Activated naive CD8-positive, alpha-beta T cell treated with anti-CD3 and anti-CD28 coated beads, Interleukin-2, amount 50 U/mL, for 24 hours (primary cell): ENCODE data around the gene ELK4.
A peak's percentile ranks its signal among the peaks of the same experiment; 100 is the strongest.

ENCODE experiments used
- ATAC-seq: fragments of 150-1000 bp; cut with Tn5 transposase; one replicate; pipeline ENCODE4 v1.10.0; 2021
- DNase-seq: peaks from one replicate; pipeline ENCODE4 v3.0.0; 2021
- H3K27ac Mint-ChIP-seq: one replicate; pipeline ENCODE4 v1.8.0; 2021; ENCODE audit warnings: mild to moderate bottlenecking, mixed read lengths
- H3K27me3 Mint-ChIP-seq: one replicate; pipeline ENCODE4 v1.8.0; 2021; ENCODE audit warnings: mixed read lengths
- H3K36me3 Mint-ChIP-seq: one replicate; pipeline ENCODE4 v1.8.0; 2021; ENCODE audit warnings: low read depth, mixed read lengths
- H3K4me1 Mint-ChIP-seq: one replicate; pipeline ENCODE4 v1.8.0; 2021; ENCODE audit warnings: mixed read lengths
- H3K4me3 Mint-ChIP-seq: one replicate; pipeline ENCODE4 v1.8.0; 2021; ENCODE audit warnings: mild to moderate bottlenecking, moderate library complexity, mixed read lengths
- H3K9me3 Mint-ChIP-seq: one replicate; pipeline ENCODE4 v1.8.0; 2021; ENCODE audit warnings: mixed read lengths

Gene ELK4

GRCh38 chr1:205578780-205579571 is 52.8 kb downstream of the ELK4 start:
- H3K4me1 Mint-ChIP-seq, result peaks cover 16% of the 10 kb centered on the region
- no peak overlapping the region for H3K4me3 Mint-ChIP-seq
- H3K36me3 Mint-ChIP-seq, result no peaks in the 10 kb centered on the region
- no peak for ATAC-seq
- no peaks in the 10 kb centered on the region for H3K9me3 Mint-ChIP-seq
- H3K27ac Mint-ChIP-seq, result no peak overlapping the region
- H3K27me3 Mint-ChIP-seq, result no peaks in the 10 kb centered on the region
- no peak for DNase-seq

DNA sequence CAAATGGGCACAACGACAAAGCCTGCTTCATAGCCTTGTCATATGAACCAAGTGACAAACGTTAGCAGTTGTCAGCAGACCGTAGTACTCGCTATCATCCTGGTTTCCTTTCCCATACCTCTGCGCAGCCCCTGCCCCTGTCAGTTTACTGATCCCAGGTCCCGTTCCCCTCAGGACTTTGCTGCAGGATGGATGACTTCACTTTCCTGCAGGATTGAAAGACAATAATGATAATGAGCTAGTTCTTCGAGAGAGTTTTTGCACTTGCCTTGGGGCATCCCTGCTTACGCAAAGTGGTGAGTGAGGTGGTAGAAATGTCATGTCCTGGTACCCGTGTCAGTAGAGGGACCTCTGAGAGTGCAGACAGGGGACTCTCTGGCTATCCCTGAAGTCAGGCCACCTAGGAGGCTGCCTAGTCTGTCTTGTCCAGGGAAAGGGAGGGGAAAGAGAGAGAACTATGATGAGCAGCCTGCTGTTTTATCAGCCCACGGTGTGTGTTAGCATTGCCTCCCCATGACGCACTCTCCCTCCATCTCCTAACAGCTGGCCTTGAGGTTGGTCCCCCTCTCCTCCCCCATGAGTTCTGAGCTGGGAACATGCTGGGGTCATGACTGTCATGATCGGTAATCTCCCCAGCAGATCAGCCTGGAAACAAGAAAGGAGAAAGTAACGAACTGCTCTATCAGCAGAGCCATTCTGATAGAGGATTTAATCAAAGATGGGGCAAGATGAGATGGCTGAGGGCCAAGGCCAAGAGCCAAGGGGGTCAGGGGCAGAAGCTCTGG is 53.7 kb downstream of the ELK4 start:
- no peaks in the 10 kb centered on the region for H3K27me3 Mint-ChIP-seq
- ATAC-seq (no peak), DNase-seq (no peak)
- no peaks in the 10 kb centered on the region for H3K36me3 Mint-ChIP-seq
- H3K4me3 Mint-ChIP-seq, result no peak overlapping the region
- H3K27ac Mint-ChIP-seq, result no peak overlapping the region
- H3K4me1 Mint-ChIP-seq, result peaks cover 16% of the 10 kb centered on the region
- H3K9me3 Mint-ChIP-seq, result no peaks in the 10 kb centered on the region

DNA sequence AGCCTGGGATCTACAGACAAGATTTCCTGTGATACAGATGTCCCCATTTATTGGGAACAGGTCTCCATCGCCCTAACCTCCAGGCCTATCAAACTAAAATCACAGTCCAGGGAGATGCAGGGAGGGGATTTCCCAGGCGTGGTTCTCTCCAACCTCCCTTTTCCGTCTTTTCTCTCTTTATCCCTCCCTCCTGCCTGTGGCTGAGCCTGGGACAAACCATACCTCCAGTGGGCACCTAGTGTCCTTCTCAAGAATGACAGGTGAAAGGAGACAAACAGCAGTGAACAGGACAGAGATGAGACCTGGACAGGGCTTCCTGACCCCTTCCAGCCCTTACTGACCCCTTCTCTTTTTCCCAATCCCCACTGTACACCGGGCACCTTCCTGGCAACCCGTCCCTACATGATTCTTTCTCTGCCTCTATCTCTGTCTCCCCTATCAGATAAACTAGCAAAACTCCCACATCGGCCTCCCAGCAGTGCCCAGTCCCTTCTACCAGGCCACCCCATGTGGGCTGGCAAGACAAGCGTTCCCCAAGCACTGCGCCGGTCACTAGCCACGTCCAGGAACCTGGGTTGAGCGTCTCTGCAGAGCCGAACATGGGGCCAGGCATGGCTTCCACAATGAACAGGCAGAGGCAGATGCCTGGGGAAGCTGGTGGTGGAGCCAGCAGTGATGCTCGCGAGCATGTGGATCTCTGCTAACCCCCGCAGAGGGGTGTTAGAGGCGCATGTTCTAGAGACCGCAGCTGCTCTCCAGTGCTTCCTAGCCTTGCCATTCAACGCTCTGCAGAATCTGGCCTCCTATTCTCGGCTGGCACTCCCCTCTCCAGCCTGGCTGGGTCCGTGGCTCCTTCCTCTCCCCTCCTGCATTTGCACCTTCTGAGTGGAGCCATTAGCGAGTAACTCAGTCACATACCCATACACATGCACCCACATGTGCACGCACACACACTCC is 54.7 kb downstream of the ELK4 start:
- Mint-ChIP-seq H3K36me3 (no peaks in the 10 kb centered on the region), H3K4me3 (no peak overlapping the region), H3K27ac (no peak overlapping the region), H3K9me3 (no peaks in the 10 kb centered on the region), H3K4me1 (peaks cover 6% of the 10 kb centered on the region), H3K27me3 (no peaks in the 10 kb centered on the region)
- DNase-seq (no peak), ATAC-seq (no peak)

GRCh38 chr1:205576011-205576410 is 55.8 kb downstream of the ELK4 start:
- no peaks in the 10 kb centered on the region for H3K9me3 Mint-ChIP-seq
- ATAC-seq (no peak), DNase-seq (no peak)

DNA sequence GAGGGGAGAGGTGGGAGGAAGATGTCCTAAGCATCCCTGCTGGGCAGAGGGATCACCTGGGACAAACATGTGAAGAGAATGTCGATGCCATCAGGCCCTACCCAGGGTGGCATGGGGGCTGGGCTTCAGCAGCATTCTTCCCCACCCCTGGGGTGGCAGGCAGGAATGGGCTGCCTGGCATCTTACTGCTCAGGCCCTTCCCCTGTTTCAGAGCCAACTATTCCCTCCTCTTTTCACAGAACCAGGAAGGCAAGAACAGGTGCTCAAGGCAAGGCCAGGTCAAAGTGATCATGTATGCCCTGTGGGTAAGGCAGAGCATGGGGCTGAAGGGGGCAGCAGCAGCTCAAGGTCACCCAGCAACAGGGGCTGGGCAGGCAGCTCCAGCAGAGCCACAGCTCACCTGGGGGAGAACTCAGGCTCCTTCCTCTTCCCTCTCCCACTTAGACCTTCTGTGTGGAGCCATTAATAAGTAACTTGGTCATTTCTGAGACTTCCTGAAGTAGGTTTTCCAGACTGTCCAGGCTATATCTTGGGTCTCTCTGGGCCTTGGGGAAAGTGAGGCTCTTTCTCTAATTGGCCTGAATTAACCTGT is 56.4 kb downstream of the ELK4 start:
- Mint-ChIP-seq H3K4me3 (no peak overlapping the region), H3K36me3 (no peaks in the 10 kb centered on the region), H3K27ac (no peak overlapping the region), H3K4me1 (peaks cover 2% of the 10 kb centered on the region), H3K27me3 (peaks cover 7% of the 10 kb centered on the region), H3K9me3 (no peaks in the 10 kb centered on the region)
- ATAC-seq (no peak), DNase-seq (no peak)

More at GRCh38 chr1:205576011-205576410, 55.8 kb downstream of the ELK4 start:
- Mint-ChIP-seq H3K27ac (no peak overlapping the region), H3K36me3 (no peaks in the 10 kb centered on the region), H3K4me1 (peaks cover 2% of the 10 kb centered on the region), H3K4me3 (no peak overlapping the region), H3K27me3 (peaks cover 7% of the 10 kb centered on the region)

DNA sequence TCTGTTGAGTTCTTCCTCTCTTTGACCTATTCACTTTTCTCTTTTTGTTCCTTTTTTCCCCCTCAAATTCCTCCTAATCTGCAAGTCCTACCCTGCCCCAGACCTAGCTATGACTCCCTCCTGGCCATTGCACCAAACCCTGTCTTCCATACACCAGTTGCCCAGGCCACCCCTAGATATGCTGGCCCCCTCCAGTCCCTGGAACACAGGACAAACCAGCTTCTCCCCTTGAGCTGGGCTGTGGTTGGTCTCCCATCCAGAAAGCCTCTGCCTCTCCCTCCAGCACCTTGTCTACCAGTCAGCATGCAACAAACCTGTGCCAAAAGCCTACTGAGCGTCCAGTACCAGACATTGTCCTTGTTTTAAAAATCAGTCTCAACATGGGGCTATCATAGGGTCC is 59.4 kb downstream of the ELK4 start:
- no peaks in the 10 kb centered on the region for H3K9me3 Mint-ChIP-seq
- no peak for DNase-seq
- peaks cover 5% of the 10 kb centered on the region for H3K4me1 Mint-ChIP-seq
- no peak for ATAC-seq
- no peaks in the 10 kb centered on the region for H3K36me3 Mint-ChIP-seq
- peaks cover 28% of the 10 kb centered on the region for H3K27me3 Mint-ChIP-seq
- no peak overlapping the region for H3K27ac Mint-ChIP-seq
- no peak overlapping the region for H3K4me3 Mint-ChIP-seq

DNA sequence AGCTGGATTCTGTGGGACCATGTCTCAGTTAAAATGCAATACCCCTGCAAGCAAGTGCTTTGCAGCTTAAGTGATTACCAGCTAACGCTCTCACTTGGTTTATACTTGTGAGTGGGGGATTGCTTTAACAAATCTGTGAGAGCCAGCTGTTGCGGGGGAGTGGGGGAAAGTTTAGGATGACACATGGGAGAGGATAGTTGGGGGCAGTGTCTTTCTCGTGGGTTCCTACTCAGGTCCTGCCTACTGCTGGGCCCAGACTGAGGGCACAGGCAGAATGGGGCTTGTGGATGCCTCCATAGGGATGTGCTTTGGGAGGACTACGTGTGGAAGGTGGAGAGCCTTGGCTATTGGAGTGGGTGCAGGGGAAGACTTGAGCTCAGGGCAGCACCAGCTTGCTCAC is 60.1 kb downstream of the ELK4 start:
- no peaks in the 10 kb centered on the region for H3K36me3 Mint-ChIP-seq
- peaks cover 35% of the 10 kb centered on the region for H3K27me3 Mint-ChIP-seq
- H3K27ac Mint-ChIP-seq, result no peak overlapping the region
- H3K9me3 Mint-ChIP-seq, result no peaks in the 10 kb centered on the region
- H3K4me1 Mint-ChIP-seq, result peaks cover 5% of the 10 kb centered on the region
- ATAC-seq (no peak), DNase-seq (no peak)
- no peak overlapping the region for H3K4me3 Mint-ChIP-seq

DNA sequence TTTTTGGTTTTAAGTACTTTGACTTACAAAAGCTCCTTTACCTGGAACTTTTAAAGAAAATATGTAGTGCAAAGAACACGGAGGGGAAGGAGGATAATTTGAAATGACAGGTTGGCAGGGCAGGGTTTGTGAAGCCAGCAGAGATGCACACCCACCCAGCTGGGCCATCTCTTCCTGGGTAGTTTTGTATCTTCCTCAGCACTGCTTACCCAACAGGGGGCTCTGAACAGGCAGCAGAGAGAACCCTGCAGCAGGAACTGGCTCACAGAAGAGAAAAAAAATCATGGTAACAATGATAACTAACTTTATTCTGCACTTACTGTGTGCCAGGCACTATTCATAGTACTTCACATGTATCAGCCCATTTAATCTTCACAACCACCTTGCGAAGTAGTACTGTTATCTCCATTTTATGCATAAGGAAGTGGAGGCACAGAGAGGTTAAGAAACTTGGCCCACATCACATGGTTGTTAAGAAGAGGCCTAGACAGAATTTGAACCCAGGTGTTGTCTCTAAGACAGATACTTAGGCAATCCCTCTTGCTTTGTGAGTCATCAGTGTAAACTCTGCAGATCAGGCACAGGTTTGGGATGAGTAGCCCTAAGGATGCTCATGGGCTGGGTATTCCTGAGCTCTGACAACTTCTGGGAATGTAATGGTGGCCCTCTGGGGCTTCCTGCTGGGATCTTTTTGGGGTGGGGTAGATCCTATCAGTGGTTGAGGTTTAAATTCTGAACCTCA is 60.8 kb downstream of the ELK4 start:
- no peak for DNase-seq
- Mint-ChIP-seq H3K27me3 (peaks cover 35% of the 10 kb centered on the region), H3K36me3 (no peaks in the 10 kb centered on the region), H3K9me3 (no peaks in the 10 kb centered on the region), H3K4me3 (no peak overlapping the region), H3K27ac (no peak overlapping the region), H3K4me1 (peaks cover 5% of the 10 kb centered on the region)
- ATAC-seq, result no peak

- no peaks in the 10 kb centered on the region for H3K36me3 Mint-ChIP-seq
- H3K4me1 Mint-ChIP-seq, result peaks cover 5% of the 10 kb centered on the region
- H3K4me3 Mint-ChIP-seq, result no peak overlapping the region
- no peak for DNase-seq
- H3K27me3 Mint-ChIP-seq, result peaks cover 35% of the 10 kb centered on the region
- no peak overlapping the region for H3K27ac Mint-ChIP-seq
- no peak for ATAC-seq
- no peaks in the 10 kb centered on the region for H3K9me3 Mint-ChIP-seq
These were observed 61.7 kb downstream of the ELK4 start for GRCh38 chr1:205570173-205570501.

DNA sequence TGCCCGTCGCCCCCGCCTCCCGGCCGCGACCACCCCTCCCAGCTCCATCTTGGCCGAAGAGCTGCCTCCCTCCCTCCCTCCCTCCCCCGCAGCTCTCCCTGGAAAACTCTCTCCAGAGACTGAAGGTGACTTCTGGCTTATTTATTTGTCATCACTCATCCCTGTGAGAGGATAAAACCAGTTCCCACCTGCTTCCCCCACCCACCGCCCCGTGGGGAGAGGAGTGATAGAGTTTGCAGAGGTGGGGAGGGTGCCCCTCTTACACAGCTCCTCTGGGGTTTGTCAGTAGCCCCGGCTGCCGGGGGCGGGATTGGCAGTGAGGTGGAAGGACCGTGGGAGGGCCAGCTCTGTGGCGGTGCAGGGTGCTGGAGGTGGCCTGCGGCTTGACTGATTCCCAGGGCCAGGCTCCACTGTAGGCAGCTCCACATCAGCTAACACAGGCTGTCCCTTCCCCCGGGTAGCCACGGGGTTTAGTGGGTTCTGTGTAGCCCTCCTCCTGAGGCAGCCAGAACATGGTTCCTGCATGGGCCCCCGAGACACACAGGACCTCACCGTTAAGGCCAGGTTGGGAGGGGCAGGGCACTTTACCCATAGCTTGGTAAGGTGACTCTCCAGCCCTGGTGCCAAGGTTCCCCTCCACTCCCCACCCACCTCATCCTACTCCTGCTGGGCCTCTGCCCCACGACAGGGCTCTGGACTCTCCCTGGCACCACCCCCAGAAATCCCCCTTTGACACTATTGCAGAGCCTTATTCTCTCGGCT is 62.2 kb downstream of the ELK4 start:
- no peaks in the 10 kb centered on the region for H3K36me3 Mint-ChIP-seq
- ATAC-seq, result no peak
- H3K27me3 Mint-ChIP-seq, result peaks cover 35% of the 10 kb centered on the region
- H3K9me3 Mint-ChIP-seq, result no peaks in the 10 kb centered on the region
- no peak for DNase-seq
- H3K27ac Mint-ChIP-seq, result no peak overlapping the region
- H3K4me3 Mint-ChIP-seq, result no peak overlapping the region
- H3K4me1 Mint-ChIP-seq, result peaks cover 5% of the 10 kb centered on the region

DNA sequence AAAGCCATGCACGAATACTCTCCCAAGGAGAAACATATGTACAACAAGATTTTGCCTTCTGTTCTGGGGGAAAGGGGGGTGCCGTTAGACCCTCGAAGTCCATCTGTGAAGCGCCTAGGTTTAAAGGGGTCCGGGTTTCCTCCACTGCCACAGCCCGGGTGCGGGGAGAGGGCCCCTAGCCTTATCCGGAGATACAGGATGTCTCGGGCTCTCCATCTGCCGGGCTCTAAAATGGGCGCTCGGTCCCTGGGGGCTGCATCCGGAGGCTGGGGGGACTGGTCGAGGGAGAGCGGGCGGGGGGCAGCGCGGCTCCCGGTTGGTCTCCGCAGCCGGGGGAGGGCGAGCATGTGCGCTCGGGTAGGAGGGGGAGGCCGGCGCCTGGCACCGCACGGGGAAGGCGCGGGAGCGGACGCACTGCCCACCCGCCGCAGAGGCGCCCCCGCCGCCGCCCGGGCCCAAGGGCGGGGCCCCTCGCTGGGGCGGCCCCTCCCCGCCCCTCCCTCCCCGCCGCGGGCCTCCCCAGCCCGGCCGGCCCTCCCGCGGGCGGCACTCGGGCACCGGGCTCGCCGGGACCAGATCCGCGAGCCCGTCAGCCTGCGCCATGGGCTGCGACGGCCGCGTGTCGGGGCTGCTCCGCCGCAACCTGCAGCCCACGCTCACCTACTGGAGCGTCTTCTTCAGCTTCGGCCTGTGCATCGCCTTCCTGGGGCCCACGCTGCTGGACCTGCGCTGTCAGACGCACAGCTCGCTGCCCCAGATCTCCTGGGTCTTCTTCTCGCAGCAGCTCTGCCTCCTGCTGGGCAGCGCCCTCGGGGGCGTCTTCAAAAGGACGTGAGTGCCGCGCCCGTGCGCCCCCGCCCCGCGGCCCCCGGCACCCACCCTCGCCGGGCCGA is 63.1 kb downstream of the ELK4 start:
- H3K27ac Mint-ChIP-seq, result no peak overlapping the region
- H3K36me3 Mint-ChIP-seq, result no peaks in the 10 kb centered on the region
- ATAC-seq, result peak; percentile 45
- peak overlapping the region; percentile 61 for H3K4me3 Mint-ChIP-seq
- no peaks in the 10 kb centered on the region for H3K9me3 Mint-ChIP-seq
- peaks cover 5% of the 10 kb centered on the region for H3K4me1 Mint-ChIP-seq
- DNase-seq, result no peak
- H3K27me3 Mint-ChIP-seq, result peaks cover 38% of the 10 kb centered on the region

GRCh38 chr1:205568135-205568468 is 63.7 kb downstream of the ELK4 start:
- Mint-ChIP-seq H3K9me3 (no peaks in the 10 kb centered on the region), H3K4me1 (peaks cover 5% of the 10 kb centered on the region), H3K27me3 (peaks cover 40% of the 10 kb centered on the region), H3K36me3 (no peaks in the 10 kb centered on the region), H3K27ac (no peak overlapping the region), H3K4me3 (peak overlapping the region; percentile 45)
- ATAC-seq, result no peak
- no peak for DNase-seq
